Esophagus muscularis mucosa (tissue), 4 donors: Measurements from ENCODE around the gene PLIN4. TPM values are rescaled to one million over a fixed set of nuclear protein-coding genes. Genes with fewer than 3 reads are reported as not detected.
A peak's percentile ranks its signal among the peaks of the same experiment; 100 is the strongest.

Source experiments
- DNase-seq: peaks from one replicate; pipeline ENCODE4 v3.0.0-alpha.2; 2017; ENCODE audit errors: extremely low spot score
- H3K27ac ChIP-seq, 4 donors: fragments of 200-600 bp; sonication (generic); replicated peaks in 1 of 4; 1 replicate in 3 of 4; 2 replicates in 1 of 4; pipeline ENCODE4 v1.5.1; 2016 to 2019; ENCODE audit warnings: mild to moderate bottlenecking in 1 of 4
- H3K27me3 ChIP-seq, 4 donors: fragments of 200-600 bp; sonication (generic); one replicate each; pipeline versions ENCODE4 v1.5.1 to v1.6.0; 2016 to 2019
- H3K36me3 ChIP-seq, 4 donors: fragments of 200-600 bp; sonication (generic); one replicate each; pipeline ENCODE4 v1.5.1; 2016 to 2019
- H3K4me1 ChIP-seq, 4 donors: fragments of 200-600 bp; sonication (generic); one replicate each; pipeline ENCODE4 v1.5.1; 2016 to 2019
- H3K4me3 ChIP-seq, 4 donors: fragments of 200-600 bp; sonication (generic); 1 replicate in 2 of 4; 2 replicates in 2 of 4; pipeline ENCODE4 v1.5.1; 2016 to 2019; ENCODE audit warnings: mild to moderate bottlenecking in 4 of 4, moderate library complexity in 1 of 4
- H3K9me3 ChIP-seq, 4 donors: fragments of 200-600 bp; sonication (generic); 1 replicate in 3 of 4; 2 replicates in 1 of 4; pipeline ENCODE4 v1.5.1; 2016 to 2019
- CTCF ChIP-seq, 3 experiments: fragments of 200-600 bp in 2 of 3; fragments of 450-650 bp in 1 of 3; sonication (generic) in 2 of 3; IDR thresholded peaks; one replicate each; pipeline ENCODE4 v1.5.1; 2017 to 2019; ENCODE audit warnings: antibody characterized with exemption in 3 of 3, mild to moderate bottlenecking in 2 of 3, moderate library complexity in 1 of 3
- EP300 ChIP-seq: sonication (generic); formaldehyde crosslinking; IDR thresholded peaks from one replicate; pipeline ENCODE4 v1.6.1; 2017; ENCODE audit warnings: antibody characterized with exemption
- POLR2A ChIP-seq: fragments of 450-650 bp; IDR thresholded peaks from one replicate; pipeline ENCODE4 v1.6.1; 2017; ENCODE audit warnings: antibody characterized with exemption, moderate library complexity, mild to moderate bottlenecking, low read depth
- POLR2AphosphoS5 ChIP-seq, 2 donors: sonication (generic); formaldehyde crosslinking; IDR thresholded peaks; one replicate each; pipeline ENCODE4 v1.6.1; 2017; ENCODE audit warnings: antibody characterized with exemption in 2 of 2
- WGBS: methylation state at CpG from one replicate; pipeline ENCODE4 v1.1.5; 2018; 5-methylcytosine and 5-hydroxymethylcytosine counted together
- intact Hi-C: fragments of 100-400 bp; cut with DNase I; formaldehyde crosslinking; loops from one replicate; pipeline ENCODE4 v1.15.1; 2023
- total RNA-seq, 4 donors: library from RNA; depleted of rRNA; stranded (reverse); fragments of >200 nt; gene quantifications; one replicate each; pipeline versions ENCODE4 v1.1.0 to v1.2.1, GENCODE V29; 2016

Gene PLIN4
- total RNA-seq, 4 donors from 2014 or later: 45.7 to 134 (median 91.1) TPM

GRCh38 chr19:4496304-4496703 lies 22.0 kb downstream of the PLIN4 start:
- no peak for TF ChIP-seq POLR2AphosphoS5 (IDR thresholded peaks at IDR 0.05)
- TF ChIP-seq EP300: no peak
- no peak for TF ChIP-seq POLR2A
- TF ChIP-seq CTCF (IDR thresholded peaks at IDR 0.05): no peak
- DNase-seq: no peak
- peaks cover 63 to 91% (median 90%) of the 10 kb centered on the region in 4 donors for H3K36me3 ChIP-seq

GRCh38 chr19:4495471-4495870 lies 22.8 kb downstream of the PLIN4 start:
- peaks cover 59 to 91% (median 89%) of the 10 kb centered on the region in 4 donors for H3K36me3 ChIP-seq
- intact Hi-C loops: no loop called here
- DNase-seq: no peak
- TF ChIP-seq POLR2AphosphoS5 (IDR thresholded peaks at IDR 0.05) (no peak), EP300 (no peak), POLR2A (no peak), CTCF (IDR thresholded peaks at IDR 0.05) (peak in 1 of 3 experiments; percentile 7)
- WGBS: 89% methylated on average over 11 of the region's 12 CpGs
- H3K27ac ChIP-seq: no peak overlapping the region
- no peak overlapping the region for H3K4me3 ChIP-seq
- H3K4me1 ChIP-seq: no peaks in the 10 kb centered on the region
- H3K27me3 ChIP-seq: no peaks in the 10 kb centered on the region
- no peaks in the 10 kb centered on the region for H3K9me3 ChIP-seq

More at GRCh38 chr19:4496304-4496703, 22.0 kb downstream of the PLIN4 start:
- intact Hi-C loops: no loop called here
- Histone ChIP-seq H3K9me3 (no peaks in the 10 kb centered on the region), H3K4me1 (no peaks in the 10 kb centered on the region), H3K27me3 (no peaks in the 10 kb centered on the region), H3K4me3 (no peak overlapping the region), H3K27ac (no peak overlapping the region)
- WGBS: no CpG with 5 or more reads among the region's 18 CpGs

GRCh38 chr19:4494691-4495064 lies 23.6 kb downstream of the PLIN4 start:
- intact Hi-C loops: no loop called here

GRCh38 chr19:4493929-4494690 lies 24.2 kb downstream of the PLIN4 start:
- H3K27me3 ChIP-seq: no peaks in the 10 kb centered on the region
- TF ChIP-seq CTCF (IDR thresholded peaks at IDR 0.05) (no peak), EP300 (no peak), POLR2A (no peak), POLR2AphosphoS5 (IDR thresholded peaks at IDR 0.05) (no peak)
- H3K9me3 ChIP-seq: no peaks in the 10 kb centered on the region
- H3K4me3 ChIP-seq: no peak overlapping the region
- no peak overlapping the region for H3K27ac ChIP-seq
- DNase-seq: no peak
- intact Hi-C loops: no loop called here
- peaks cover 59 to 92% (median 89%) of the 10 kb centered on the region in 4 donors for H3K36me3 ChIP-seq
- no peaks in the 10 kb centered on the region for H3K4me1 ChIP-seq
- WGBS: 93% methylated on average over 58 of the region's 61 CpGs

More at GRCh38 chr19:4494691-4495064, 23.6 kb downstream of the PLIN4 start:
- no peaks in the 10 kb centered on the region for H3K9me3 ChIP-seq
- H3K4me1 ChIP-seq: no peaks in the 10 kb centered on the region
- H3K27ac ChIP-seq: no peak overlapping the region
- no peak for DNase-seq
- TF ChIP-seq POLR2A: no peak
- no peak for TF ChIP-seq CTCF (IDR thresholded peaks at IDR 0.05)
- TF ChIP-seq EP300: no peak
- no peak for TF ChIP-seq POLR2AphosphoS5 (IDR thresholded peaks at IDR 0.05)
- H3K36me3 ChIP-seq: peaks cover 64 to 92% (median 89%) of the 10 kb centered on the region in 4 donors
- no peaks in the 10 kb centered on the region for H3K27me3 ChIP-seq
- H3K4me3 ChIP-seq: no peak overlapping the region
- WGBS: 91% methylated on average over 8 of the region's 8 CpGs
